Stimulated activated CD4-positive, alpha-beta T cell treated with anti-CD3 and anti-CD28 coated beads, TNF-alpha, amount 100 ng/mL, for 1 hour (primary cell): ENCODE results near the gene DUSP11.
"Not testable (repeated sequence)": the region's sequence is repeated elsewhere in the genome, so short reads cannot be mapped to it uniquely, and the experiment has no call there.

Source experiments
- DNase-seq, 3 donors: peaks; one replicate each; pipeline ENCODE4 v3.0.0-alpha.2; 2020; ENCODE audit warnings: low read depth in 3 of 3, low spot score in 1 of 3

Gene DUSP11

DNA sequence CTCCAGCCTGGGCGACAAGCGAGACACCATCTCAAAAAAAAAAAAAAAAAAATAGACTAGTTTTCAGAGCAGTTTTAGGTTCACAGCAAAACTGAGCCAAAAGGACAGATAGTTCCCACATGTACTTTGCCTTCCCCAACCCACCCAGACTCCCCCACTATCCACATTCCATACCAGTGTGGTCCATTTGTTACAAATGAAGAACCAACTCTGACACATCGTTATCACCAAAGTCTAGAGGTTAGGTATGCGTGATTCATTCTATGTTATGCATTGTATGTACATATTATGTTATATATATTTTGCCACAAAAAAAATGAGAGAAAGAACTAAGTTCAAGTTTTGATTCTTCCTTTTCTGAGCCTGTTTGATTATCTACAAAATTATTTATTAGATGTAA lies 3.5 kb downstream of the DUSP11 start:
- DNase-seq, result no peak

- no peak for DNase-seq
These were observed 7.1 kb downstream of the DUSP11 start for GRCh38 chr2:73772819-73773218.

DNA sequence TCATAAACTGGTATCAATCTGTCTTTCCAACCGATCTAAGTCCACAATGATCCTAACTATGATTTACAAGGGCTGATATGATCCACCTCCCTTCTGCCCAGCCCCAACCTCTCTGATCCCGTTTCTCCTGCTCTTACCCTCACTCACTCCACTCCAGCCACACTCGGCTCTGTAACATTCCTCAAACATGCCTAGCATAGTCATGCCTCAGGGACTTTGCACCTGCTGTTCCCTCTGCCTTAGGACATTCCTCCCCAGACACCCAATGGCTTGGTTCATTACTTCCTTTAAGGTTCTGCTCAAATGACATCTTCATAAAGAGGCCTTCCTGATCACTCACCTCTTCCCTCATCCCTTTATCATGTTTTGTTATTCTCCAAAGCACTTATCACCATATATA lies 9.2 kb downstream of the DUSP11 start:
- no peak for DNase-seq

GRCh38 chr2:73766994-73767393 lies 12.9 kb downstream of the DUSP11 start:
- DNase-seq, result no peak

DNA sequence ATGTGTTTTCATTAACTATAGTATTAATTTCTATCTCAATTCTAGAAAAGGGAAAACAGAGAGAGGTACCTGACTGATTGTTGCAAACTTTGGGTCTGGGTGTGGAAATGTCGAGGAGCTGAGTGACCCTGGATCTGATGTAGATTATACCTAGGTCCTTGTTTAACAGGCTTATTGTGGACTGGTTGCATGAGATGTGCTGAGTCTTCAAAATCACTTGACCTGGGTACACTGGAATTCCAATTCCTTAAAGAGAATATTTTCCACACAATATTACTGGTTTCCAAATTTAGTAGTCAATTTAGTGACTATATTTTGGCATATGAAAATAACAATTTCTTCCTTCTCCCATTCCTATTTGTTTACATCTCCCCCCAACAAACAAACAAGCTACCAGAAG lies 13.6 kb downstream of the DUSP11 start:
- no peak for DNase-seq

DNA sequence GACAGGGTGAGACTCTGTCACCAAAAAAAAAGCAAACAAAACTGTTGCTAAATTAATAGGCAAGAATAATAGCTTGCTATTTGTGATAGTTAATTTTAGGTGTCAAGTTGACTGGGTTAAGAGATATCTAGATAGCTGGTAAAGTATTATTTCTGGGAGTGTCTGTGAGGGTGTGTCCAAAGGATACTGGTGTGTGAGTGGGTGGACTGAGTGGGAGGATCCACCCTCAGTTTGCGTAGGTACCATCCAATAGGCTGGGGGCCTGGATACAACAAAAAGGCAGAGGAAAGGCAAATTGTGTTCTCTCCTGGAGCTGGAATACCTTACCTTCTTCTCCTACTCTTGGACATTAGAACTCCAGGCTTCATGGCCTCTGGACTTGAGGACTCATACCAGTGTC lies 15.0 kb downstream of the DUSP11 start:
- DNase-seq, result no peak

GRCh38 chr2:73762571-73762970 lies 17.3 kb downstream of the DUSP11 start:
- no peak for DNase-seq

DNA sequence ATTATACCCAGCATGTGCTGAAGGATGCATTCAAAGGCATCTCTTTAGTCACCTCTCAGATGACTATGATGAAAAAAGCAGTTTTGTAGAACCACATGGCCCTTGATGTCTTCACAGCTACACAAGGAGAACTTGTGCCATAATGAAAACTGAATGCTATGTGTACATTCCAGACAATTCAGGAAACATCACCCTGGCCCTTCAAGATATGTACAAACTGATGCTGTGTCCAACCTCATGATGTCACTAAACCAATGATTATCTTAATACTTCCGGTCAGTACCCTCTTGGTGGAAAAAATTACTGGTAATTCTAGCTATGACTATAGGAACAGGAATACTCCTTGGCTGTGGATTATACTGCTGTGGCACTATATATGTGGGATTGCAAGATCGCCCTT lies 20.0 kb downstream of the DUSP11 start:
- DNase-seq, result no peak

DNA sequence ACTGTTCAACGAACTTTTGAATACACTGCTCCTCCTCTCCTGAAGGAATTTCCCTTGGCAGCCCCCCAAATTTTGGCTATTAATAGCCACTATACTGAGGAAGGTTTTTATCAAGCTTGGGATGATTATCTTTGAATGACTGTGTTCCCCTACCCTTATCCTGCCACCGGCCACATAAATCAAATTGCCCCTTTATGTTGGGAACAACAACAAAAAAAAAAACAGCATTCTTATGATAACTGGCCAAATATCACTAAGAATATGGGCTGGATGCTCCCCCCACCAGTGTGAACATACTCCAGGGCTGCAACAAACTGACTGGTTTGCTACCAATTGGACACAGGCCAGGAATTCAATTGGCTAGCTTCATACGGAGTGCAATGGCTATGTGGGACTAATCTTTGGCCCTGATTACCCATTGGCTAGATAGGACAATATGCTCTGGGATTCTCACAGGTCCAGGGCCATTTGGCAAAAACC lies 20.6 kb downstream of the DUSP11 start:
- DNase-seq, result no peak

DNA sequence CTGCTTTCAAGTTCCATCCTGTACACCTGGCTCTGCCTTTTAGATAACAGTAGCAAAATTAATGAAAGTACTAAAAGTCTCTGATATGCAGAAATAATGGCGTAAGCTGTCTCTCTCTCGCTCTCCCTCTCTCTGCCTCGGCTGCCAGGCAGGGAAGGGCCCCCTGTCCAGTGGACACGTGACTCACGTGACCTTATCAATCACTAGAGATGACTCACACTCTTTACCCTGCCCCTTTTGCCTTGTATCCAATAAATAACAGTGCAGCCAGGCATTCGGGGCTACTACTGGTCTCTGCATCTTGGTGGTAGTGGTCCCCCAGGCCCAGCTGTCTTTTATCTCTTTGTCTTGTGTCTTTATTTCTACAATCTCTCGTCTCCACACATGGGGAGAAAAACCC lies 25.6 kb downstream of the DUSP11 start:
- DNase-seq, result not testable (repeated sequence)

DNA sequence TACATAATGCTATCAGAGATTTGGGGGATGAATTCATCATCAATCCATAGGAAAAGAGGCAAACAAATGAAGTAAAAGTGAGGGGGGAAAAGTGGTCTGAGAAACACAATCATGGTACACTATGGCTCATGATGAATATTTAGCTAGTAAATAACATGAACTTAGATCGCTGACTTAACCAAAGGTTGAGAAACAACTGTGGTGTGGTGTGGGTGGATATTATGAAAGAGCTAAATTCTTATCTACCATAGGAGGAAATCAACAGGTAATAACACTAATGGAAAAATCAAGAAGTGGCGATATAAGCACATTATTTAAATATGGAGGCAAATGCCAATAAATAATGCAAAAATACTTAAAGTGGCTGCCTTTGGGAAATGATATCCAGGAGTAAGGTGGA lies 30.6 kb downstream of the DUSP11 start:
- no peak for DNase-seq

DNA sequence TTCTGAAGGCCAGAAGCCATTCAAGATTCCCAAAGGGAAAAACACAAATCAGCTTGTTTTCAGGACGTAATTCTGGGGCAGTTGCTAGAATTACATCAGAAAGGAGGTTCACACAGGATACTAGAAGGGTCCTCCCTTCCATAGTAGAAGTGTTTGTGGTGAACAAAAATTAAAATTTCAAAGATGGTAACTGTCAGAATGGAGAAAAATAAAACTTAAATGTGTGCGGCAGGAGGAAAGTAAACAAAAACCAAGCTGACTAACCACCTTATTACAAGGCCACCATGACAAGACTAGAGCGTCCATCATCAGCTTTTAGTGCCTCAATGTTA lies 33.1 kb downstream of the DUSP11 start:
- no peak for DNase-seq

GRCh38 chr2:73746015-73746876 lies 33.7 kb downstream of the DUSP11 start:
- no peak for DNase-seq

- no peak for DNase-seq
These were observed 39.1 kb downstream of the DUSP11 start for GRCh38 chr2:73740767-73741166.

DNA sequence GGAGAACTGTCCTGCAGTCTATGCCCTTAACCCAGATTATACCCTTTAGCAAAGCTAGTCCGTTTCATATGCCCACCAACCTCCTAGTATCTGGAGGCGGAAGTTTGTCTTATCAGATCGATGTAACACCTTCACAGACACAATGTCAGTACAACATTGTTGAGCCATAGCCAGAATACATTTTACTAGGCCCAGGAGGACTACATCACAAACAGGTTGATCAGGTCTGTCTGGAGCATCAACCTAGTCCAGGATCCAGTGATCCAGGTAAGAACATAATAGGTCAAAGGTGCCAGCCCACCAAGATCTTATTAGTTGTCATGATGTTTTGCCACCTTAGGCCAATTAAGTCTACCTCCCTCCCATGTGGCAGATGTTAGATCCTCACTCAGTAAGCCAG lies 40.8 kb downstream of the DUSP11 start:
- no peak for DNase-seq

- DNase-seq, result peak; percentile 84 to 87 (median 87)
These were observed 42.8 kb downstream of the DUSP11 start, which contains the start of gene TPRKB for GRCh38 chr2:73736855-73737779. Gene TPRKB, minus strand, starts transcription at chr2:73737345. Its CDS starts 2,776 bp downstream, at chr2:73734569.

DNA sequence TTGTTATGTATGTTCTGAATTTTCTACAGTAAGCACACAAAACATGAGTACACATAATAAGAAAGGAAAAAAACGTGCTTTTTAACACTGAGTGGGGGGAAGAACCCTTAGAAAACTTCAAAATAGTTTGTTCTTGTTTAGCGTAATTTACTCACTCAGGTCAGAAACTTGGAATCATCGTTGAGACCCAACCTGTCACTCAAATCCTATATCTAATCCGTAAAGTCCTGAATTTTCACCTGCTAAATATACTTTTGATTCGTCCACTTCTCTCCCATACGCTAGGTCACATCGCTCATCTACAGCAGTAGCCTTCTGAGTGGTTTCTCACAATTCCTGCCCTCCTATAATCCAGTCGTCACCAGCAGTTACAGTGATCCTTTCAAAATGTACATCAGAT lies 43.5 kb downstream of the DUSP11 start:
- DNase-seq, result no peak

DNA sequence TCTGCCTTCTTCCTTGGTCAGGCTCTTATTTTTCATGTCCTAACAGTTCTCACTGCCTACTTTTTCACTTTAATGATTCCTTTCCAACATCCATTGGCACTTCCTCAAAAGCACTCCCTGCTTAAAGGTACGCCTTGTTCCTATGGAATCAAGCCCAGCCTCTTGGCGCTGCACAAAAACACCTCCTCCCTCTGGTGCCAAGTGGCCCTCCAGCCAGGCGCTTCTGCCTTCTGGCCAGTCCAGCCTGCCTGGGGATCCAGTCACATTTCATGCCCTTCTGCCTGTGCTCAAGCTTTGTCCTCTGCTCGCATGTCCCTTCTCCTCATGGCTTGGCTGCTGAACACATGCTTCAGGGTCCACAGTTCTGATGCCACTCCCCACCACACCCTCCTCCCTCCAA lies 49.1 kb downstream of the DUSP11 start:
- DNase-seq, result no peak

- DNase-seq, result no peak
These were observed 51.2 kb downstream of the DUSP11 start for GRCh38 chr2:73728711-73729110.

DNA sequence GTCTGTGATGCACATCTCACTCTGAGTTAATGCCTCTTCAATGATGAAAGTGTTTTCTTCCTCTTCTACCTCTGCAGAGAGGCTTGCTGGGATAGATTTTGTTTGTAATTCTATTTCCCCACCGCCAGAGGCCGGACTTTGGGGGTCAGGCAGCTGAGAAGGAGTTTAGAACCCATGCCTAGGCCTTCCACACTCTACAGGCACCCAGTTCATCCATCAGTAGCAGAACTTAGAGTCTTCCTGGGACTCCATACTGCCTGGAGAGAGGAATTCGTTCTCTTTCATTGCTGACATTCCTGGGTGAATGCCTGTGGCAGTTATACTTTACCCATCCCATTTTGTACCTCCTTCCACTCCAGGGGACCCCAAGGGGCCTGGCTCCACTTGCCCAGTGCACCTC lies 51.9 kb downstream of the DUSP11 start:
- no peak for DNase-seq

DNA sequence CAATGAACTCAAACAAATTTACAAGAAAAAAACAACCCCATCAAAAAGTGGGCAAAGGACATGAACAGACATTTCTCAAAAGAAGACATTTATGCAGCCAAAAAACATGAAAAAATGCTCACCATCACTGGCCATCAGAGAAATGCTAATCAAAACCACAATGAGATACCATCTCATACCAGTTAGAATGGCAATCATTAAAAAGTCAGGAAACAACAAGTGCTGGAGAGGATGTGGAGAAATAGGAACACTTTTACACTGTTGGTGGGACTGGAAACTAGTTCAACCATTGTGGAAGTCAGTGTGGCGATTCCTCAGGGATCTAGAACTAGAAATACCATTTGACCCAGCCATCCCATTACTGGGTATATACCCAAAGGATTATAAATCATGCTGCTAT lies 53.2 kb downstream of the DUSP11 start:
- not testable (repeated sequence) for DNase-seq
